ENCODE measurements around the gene CD93.

CD93 gene

GRCh38 chr20:23090878-23091277 is 4.8 kb upstream of the CD93 start:
- no peak overlapping the region for H3K27ac ChIP-seq (ENCODE audit: low read length)
- peaks cover 20% of the 10 kb centered on the region for H3K4me1 ChIP-seq (ENCODE audit: control insufficient read depth, insufficient read depth, low read length)
- no peaks in the 10 kb centered on the region for H3K36me3 ChIP-seq (ENCODE audit: control insufficient read depth in 2 of 2, insufficient read depth in 2 of 2, low read length in 2 of 2)

GRCh38 chr20:23090147-23090546 is 4.0 kb upstream of the CD93 start:
- H3K9me3 ChIP-seq (ENCODE audit: control insufficient read depth in 2 of 2, low read length in 2 of 2), result no peaks in the 10 kb centered on the region
- no peak overlapping the region for H3K27ac ChIP-seq (ENCODE audit: low read length)
- no peaks in the 10 kb centered on the region for H3K36me3 ChIP-seq (ENCODE audit: control insufficient read depth in 2 of 2, insufficient read depth in 2 of 2, low read length in 2 of 2)
- H3K4me3 ChIP-seq (ENCODE audit: low read length in 2 of 2), result no peak overlapping the region
- H3K27me3 ChIP-seq (ENCODE audit: control insufficient read depth in 1 of 2, insufficient read depth in 2 of 2, low read length in 2 of 2), result no peaks in the 10 kb centered on the region
- H3K9ac ChIP-seq (ENCODE audit: low read length in 2 of 2), result no peak overlapping the region
- H3K4me1 ChIP-seq (ENCODE audit: control insufficient read depth, insufficient read depth, low read length), result peaks cover 21% of the 10 kb centered on the region

More at GRCh38 chr20:23090878-23091277, 4.8 kb upstream of the CD93 start:
- H3K9me3 ChIP-seq (ENCODE audit: control insufficient read depth in 2 of 2, low read length in 2 of 2), result no peaks in the 10 kb centered on the region
- H3K4me3 ChIP-seq (ENCODE audit: low read length in 2 of 2), result no peak overlapping the region
- no peaks in the 10 kb centered on the region for H3K27me3 ChIP-seq (ENCODE audit: control insufficient read depth in 1 of 2, insufficient read depth in 2 of 2, low read length in 2 of 2)
- no peak overlapping the region for H3K9ac ChIP-seq (ENCODE audit: low read length in 2 of 2)

DNA sequence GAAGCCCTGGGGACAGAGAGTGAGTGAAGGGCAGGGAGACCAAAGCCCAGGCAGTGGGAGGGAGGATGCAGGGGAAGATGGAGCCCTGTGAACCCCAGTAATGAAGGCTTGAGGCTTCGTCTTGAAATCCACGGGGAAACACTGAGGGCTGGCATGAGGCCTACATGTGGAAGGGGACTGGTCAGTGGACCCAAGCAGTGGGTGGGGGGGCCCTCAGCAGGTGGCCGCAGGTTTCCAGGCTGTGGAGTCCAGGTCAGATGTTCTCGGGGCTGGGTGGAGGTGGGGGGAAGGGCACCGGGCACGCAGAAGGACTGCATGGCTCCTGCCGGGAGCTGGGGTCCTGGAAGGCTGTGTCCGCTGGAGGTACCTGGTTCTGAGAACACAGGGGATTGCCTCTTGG is 2.7 kb upstream of the CD93 start:
- Histone ChIP-seq H3K27me3 (ENCODE audit: control insufficient read depth in 1 of 2, insufficient read depth in 2 of 2, low read length in 2 of 2) (no peaks in the 10 kb centered on the region), H3K9ac (ENCODE audit: low read length in 2 of 2) (no peak overlapping the region), H3K9me3 (ENCODE audit: control insufficient read depth in 2 of 2, low read length in 2 of 2) (no peaks in the 10 kb centered on the region), H3K36me3 (ENCODE audit: control insufficient read depth in 2 of 2, insufficient read depth in 2 of 2, low read length in 2 of 2) (no peaks in the 10 kb centered on the region), H3K4me3 (ENCODE audit: low read length in 2 of 2) (no peak overlapping the region), H3K27ac (ENCODE audit: low read length) (no peak overlapping the region), H3K4me1 (ENCODE audit: control insufficient read depth, insufficient read depth, low read length) (peaks cover 24% of the 10 kb centered on the region)

DNA sequence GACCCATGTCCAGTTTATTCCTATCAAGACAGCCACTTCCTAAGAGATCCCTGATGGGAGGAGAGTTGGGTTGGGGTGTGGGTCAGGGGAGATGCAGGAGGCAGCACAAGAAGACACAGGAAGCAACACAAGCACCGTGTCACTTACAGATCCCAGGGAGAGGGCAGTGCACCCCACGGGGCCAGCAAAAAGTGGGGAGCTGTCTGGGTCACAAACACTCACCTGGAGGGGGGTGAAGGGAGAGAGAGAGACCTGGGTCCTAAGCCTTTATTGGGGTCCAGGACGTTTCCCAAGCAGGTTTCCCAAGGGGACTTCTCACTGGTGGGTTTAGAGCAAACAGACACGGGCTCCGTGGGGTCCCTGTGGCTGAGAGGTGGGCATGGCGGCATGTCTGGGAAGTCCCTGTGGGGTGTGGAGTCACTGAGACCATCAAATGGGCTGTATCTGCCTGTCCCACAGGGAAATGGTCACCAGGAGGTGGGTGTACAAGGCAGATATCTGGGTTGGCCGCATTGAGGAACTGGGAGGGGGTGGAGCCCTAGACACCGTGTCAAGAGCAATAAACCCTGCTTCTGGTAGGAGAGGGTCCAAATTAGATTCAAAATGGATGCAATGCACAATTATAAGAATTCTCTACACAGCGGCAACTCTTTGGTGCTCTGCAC is 1.6 kb upstream of the CD93 start:
- no peak overlapping the region for H3K9ac ChIP-seq (ENCODE audit: low read length in 2 of 2)
- H3K27ac ChIP-seq (ENCODE audit: low read length), result peak overlapping the region; percentile 58

DNA sequence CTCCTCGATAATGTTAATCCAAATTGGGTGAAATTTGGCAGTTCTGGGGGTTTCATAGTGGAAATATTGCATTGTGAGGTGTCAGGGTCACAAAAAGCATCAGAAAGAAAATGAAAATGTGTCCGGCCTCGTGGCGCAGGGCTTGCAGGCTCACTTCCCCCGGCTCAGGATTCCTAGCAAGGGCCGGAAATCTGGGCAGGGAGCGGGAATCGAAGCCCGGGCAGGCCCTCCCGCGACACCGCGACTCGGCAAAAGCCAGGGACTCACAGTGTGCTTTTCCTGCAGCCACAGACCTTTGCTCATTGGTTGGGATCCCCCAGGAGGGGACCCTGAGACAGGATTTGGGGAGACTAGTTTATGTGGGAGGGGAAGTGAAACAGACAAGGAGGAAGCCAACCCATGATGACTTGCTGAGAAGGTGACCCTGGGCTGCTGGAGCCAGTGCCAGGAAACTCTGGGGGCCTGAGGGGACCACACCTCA is 847 bp upstream of the CD93 start:
- H3K9ac ChIP-seq (ENCODE audit: low read length in 2 of 2), result peak overlapping the region; percentile 8 to 13
- H3K4me3 ChIP-seq (ENCODE audit: low read length in 2 of 2), result peak overlapping the region in 1 of 2 donors; percentile 54
- H3K9me3 ChIP-seq (ENCODE audit: control insufficient read depth in 2 of 2, low read length in 2 of 2), result no peaks in the 10 kb centered on the region
- H3K27me3 ChIP-seq (ENCODE audit: control insufficient read depth in 1 of 2, insufficient read depth in 2 of 2, low read length in 2 of 2), result no peaks in the 10 kb centered on the region
- H3K4me1 ChIP-seq (ENCODE audit: control insufficient read depth, insufficient read depth, low read length), result peaks cover 20% of the 10 kb centered on the region
- peak overlapping the region; percentile 70 for H3K27ac ChIP-seq (ENCODE audit: low read length)
- H3K36me3 ChIP-seq (ENCODE audit: control insufficient read depth in 2 of 2, insufficient read depth in 2 of 2, low read length in 2 of 2), result no peaks in the 10 kb centered on the region

More for the DNA sequence above, 1.6 kb upstream of the CD93 start:
- peaks cover 21% of the 10 kb centered on the region for H3K4me1 ChIP-seq (ENCODE audit: control insufficient read depth, insufficient read depth, low read length)
- no peaks in the 10 kb centered on the region for H3K36me3 ChIP-seq (ENCODE audit: control insufficient read depth in 2 of 2, insufficient read depth in 2 of 2, low read length in 2 of 2)
- no peak overlapping the region for H3K4me3 ChIP-seq (ENCODE audit: low read length in 2 of 2)
- no peaks in the 10 kb centered on the region for H3K9me3 ChIP-seq (ENCODE audit: control insufficient read depth in 2 of 2, low read length in 2 of 2)
- H3K27me3 ChIP-seq (ENCODE audit: control insufficient read depth in 1 of 2, insufficient read depth in 2 of 2, low read length in 2 of 2), result no peaks in the 10 kb centered on the region

DNA sequence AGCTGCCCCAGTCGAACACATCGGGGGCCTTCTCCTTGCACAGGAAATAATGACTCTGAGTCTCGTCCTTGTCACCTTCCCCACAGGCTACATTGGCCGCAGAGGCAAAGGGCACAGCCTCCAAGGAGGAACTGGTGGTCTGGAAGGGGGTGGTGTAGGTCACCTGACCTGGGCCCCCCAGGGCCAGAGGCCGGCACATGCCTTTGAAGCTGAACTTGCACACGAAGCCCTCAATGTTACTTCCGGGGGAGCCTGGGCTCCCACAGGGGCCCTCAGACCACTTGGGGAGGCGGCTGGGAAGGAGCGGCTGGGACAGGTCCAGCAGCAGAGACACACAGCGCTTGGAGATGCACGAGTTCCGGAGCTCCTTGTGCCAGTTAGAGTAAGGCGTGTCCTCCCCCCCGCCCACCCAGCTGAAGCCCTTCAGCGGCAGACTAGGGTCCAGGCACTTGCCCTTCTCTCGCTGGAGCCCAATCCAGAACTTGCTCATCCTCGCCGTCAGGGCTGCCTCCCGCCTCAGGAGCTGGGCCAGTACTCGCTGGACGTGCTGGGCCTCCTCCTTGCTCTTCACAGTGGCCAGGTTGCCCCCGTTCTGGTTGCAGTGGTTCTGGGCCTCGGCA is 578 bp downstream of the CD93 start:
- no peaks in the 10 kb centered on the region for H3K9me3 ChIP-seq (ENCODE audit: control insufficient read depth in 2 of 2, low read length in 2 of 2)
- no peaks in the 10 kb centered on the region for H3K36me3 ChIP-seq (ENCODE audit: control insufficient read depth in 2 of 2, insufficient read depth in 2 of 2, low read length in 2 of 2)
- H3K27me3 ChIP-seq (ENCODE audit: control insufficient read depth in 1 of 2, insufficient read depth in 2 of 2, low read length in 2 of 2), result no peaks in the 10 kb centered on the region
- H3K4me1 ChIP-seq (ENCODE audit: control insufficient read depth, insufficient read depth, low read length), result peaks cover 22% of the 10 kb centered on the region
- H3K9ac ChIP-seq (ENCODE audit: low read length in 2 of 2), result peak overlapping the region in 1 of 2 donors; percentile 51
- peak overlapping the region; percentile 70 for H3K27ac ChIP-seq (ENCODE audit: low read length)
- peak overlapping the region in 1 of 2 donors; percentile 59 for H3K4me3 ChIP-seq (ENCODE audit: low read length in 2 of 2)

- Histone ChIP-seq H3K9me3 (ENCODE audit: control insufficient read depth in 2 of 2, low read length in 2 of 2) (no peaks in the 10 kb centered on the region), H3K4me1 (ENCODE audit: control insufficient read depth, insufficient read depth, low read length) (peaks cover 22% of the 10 kb centered on the region), H3K27me3 (ENCODE audit: control insufficient read depth in 1 of 2, insufficient read depth in 2 of 2, low read length in 2 of 2) (no peaks in the 10 kb centered on the region), H3K27ac (ENCODE audit: low read length) (peak overlapping the region; percentile 41), H3K9ac (ENCODE audit: low read length in 2 of 2) (peak overlapping the region in 1 of 2 donors; percentile 51), H3K36me3 (ENCODE audit: control insufficient read depth in 2 of 2, insufficient read depth in 2 of 2, low read length in 2 of 2) (no peaks in the 10 kb centered on the region), H3K4me3 (ENCODE audit: low read length in 2 of 2) (peak overlapping the region in 1 of 2 donors; percentile 59)
Measured at GRCh38 chr20:23084845-23085365, 1.2 kb downstream of the CD93 start.

DNA sequence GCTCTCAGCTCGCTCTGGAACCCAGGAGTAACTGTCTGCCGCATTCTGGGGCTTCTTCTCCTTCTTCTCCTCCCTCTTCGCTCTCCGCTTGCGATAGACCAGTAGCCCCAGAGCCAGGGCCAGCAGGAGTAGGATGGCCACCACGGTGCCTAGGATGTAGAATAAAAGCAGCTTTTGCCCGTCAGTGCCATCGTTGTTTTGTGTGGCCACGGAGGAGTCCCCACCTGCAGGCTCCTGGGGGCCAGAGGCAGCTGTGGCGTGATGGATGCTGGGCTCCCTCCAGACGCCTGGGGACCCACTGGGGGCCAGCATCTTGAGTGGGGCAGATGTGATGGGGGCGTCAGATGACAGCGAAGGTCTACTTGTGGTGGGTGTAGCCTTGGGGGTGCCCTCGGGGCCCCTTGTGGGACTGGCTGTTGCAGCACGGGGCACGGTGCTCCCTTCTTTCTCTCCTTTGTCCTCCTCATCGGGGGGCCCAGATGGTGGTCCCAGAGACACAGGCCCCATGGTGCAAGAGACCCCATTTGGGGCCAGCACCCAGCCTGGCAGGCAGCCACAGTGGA is 1.8 kb downstream of the CD93 start:
- H3K4me1 ChIP-seq (ENCODE audit: control insufficient read depth, insufficient read depth, low read length), result peaks cover 22% of the 10 kb centered on the region
- peak overlapping the region in 1 of 2 donors; percentile 45 for H3K9ac ChIP-seq (ENCODE audit: low read length in 2 of 2)
- H3K4me3 ChIP-seq (ENCODE audit: low read length in 2 of 2), result peak overlapping the region in 1 of 2 donors; percentile 59
- no peaks in the 10 kb centered on the region for H3K36me3 ChIP-seq (ENCODE audit: control insufficient read depth in 2 of 2, insufficient read depth in 2 of 2, low read length in 2 of 2)
- H3K27ac ChIP-seq (ENCODE audit: low read length), result peak overlapping the region; percentile 18
- H3K9me3 ChIP-seq (ENCODE audit: control insufficient read depth in 2 of 2, low read length in 2 of 2), result no peaks in the 10 kb centered on the region
- H3K27me3 ChIP-seq (ENCODE audit: control insufficient read depth in 1 of 2, insufficient read depth in 2 of 2, low read length in 2 of 2), result no peaks in the 10 kb centered on the region

- peak overlapping the region in 1 of 2 donors; percentile 45 for H3K9ac ChIP-seq (ENCODE audit: low read length in 2 of 2)
- H3K9me3 ChIP-seq (ENCODE audit: control insufficient read depth in 2 of 2, low read length in 2 of 2), result no peaks in the 10 kb centered on the region
- H3K4me3 ChIP-seq (ENCODE audit: low read length in 2 of 2), result peak overlapping the region in 1 of 2 donors; percentile 59
- no peaks in the 10 kb centered on the region for H3K36me3 ChIP-seq (ENCODE audit: control insufficient read depth in 2 of 2, insufficient read depth in 2 of 2, low read length in 2 of 2)
- H3K4me1 ChIP-seq (ENCODE audit: control insufficient read depth, insufficient read depth, low read length), result peaks cover 22% of the 10 kb centered on the region
- H3K27ac ChIP-seq (ENCODE audit: low read length), result peak overlapping the region; percentile 18
- H3K27me3 ChIP-seq (ENCODE audit: control insufficient read depth in 1 of 2, insufficient read depth in 2 of 2, low read length in 2 of 2), result no peaks in the 10 kb centered on the region
Measured at GRCh38 chr20:23083553-23084220, 2.4 kb downstream of the CD93 start.

DNA sequence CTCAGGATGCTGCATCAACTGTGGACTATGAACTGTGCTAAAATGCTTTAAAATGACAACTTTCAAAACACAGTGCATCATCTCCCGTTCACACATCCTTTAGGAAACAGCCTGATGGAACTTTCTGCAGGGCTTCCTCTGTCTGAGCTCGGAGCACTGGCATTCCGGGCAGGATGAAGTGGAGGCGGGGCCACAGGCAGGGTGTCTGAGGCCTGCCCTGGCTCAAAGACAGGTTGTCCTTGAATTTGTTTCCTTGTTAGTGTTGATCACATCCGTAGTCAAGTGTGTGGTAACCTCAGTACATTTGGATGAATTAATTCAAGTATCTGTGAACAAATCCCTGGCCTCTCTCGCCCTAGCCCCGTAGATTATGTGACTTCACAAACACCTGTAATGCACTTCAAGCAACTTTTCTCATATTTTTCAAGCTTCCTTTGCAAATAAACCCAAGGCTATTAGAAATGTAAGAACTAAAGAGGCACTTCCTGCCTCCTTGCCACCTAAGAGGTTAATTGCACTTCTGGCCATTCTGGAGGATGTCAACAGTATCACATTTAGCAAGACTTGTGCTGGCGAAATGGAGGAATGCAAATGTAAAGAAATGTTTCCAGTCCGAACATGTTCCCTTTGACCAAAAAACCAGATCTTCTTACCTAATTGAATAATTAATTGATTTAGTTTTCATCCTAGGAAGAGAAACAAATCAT is 3.1 kb downstream of the CD93 start:
- no peaks in the 10 kb centered on the region for H3K27me3 ChIP-seq (ENCODE audit: control insufficient read depth in 1 of 2, insufficient read depth in 2 of 2, low read length in 2 of 2)
- H3K4me1 ChIP-seq (ENCODE audit: control insufficient read depth, insufficient read depth, low read length), result peaks cover 22% of the 10 kb centered on the region
- peak overlapping the region; percentile 18 for H3K27ac ChIP-seq (ENCODE audit: low read length)
- peak overlapping the region in 1 of 2 donors; percentile 16 for H3K9ac ChIP-seq (ENCODE audit: low read length in 2 of 2)
- H3K9me3 ChIP-seq (ENCODE audit: control insufficient read depth in 2 of 2, low read length in 2 of 2), result no peaks in the 10 kb centered on the region
- peak overlapping the region in 1 of 2 donors; percentile 59 for H3K4me3 ChIP-seq (ENCODE audit: low read length in 2 of 2)
- no peaks in the 10 kb centered on the region for H3K36me3 ChIP-seq (ENCODE audit: control insufficient read depth in 2 of 2, insufficient read depth in 2 of 2, low read length in 2 of 2)

Data from stomach smooth muscle (tissue), 2 donors.